ENCODE measurements around the gene CEP152. TPM values are rescaled to one million over a fixed set of nuclear protein-coding genes. Genes with fewer than 3 reads are reported as not detected.

The CEP152 gene
- total RNA-seq, 1 experiment from 2014 or later, result 6.4 TPM

GRCh38 chr15:48798319-48798718 is 12.6 kb downstream of the CEP152 start:
- ChIA-PET POLR2A (interaction anchor here (0.5 to 5.1 kb wide), 5 partner anchors 12 to 1345 kb away, joined by 3 to 22 read pairs (median 3); partner anchors contain the start of gene CEP152), CTCF (interaction anchor here (0.5 to 0.9 kb wide), 4 partner anchors 12 to 416 kb away, joined by 3 read pairs; partner anchors contain the start of gene CEP152)
- H3K27ac Mint-ChIP-seq (ENCODE audit: low read depth, unreplicated experiment), result no peak overlapping the region
- peaks cover 7% of the 10 kb centered on the region for H3K36me3 Mint-ChIP-seq (ENCODE audit: insufficient read depth, unreplicated experiment)
- H3K9me3 Mint-ChIP-seq (ENCODE audit: unreplicated experiment), result no peaks in the 10 kb centered on the region
- H3K4me1 Mint-ChIP-seq (ENCODE audit: insufficient read depth, unreplicated experiment), result peaks cover 13% of the 10 kb centered on the region
- H3K4me3 Mint-ChIP-seq (ENCODE audit: unreplicated experiment), result no peak overlapping the region
- H3K27me3 Mint-ChIP-seq (ENCODE audit: insufficient read depth, unreplicated experiment), result no peaks in the 10 kb centered on the region
- no TSS peak for BruUV-seq (replicated peaks)
- DNase-seq (ENCODE audit: unreplicated experiment), result no peak
- TF ChIP-seq CTCF (IDR thresholded peaks at IDR 0.05; ENCODE audit: unreplicated experiment), result no peak
- intact Hi-C loops (cut with micrococcal nuclease), result no loop called here

- no peak for TF ChIP-seq CTCF (IDR thresholded peaks at IDR 0.05; ENCODE audit: unreplicated experiment)
- Mint-ChIP-seq H3K9me3 (ENCODE audit: unreplicated experiment) (no peaks in the 10 kb centered on the region), H3K36me3 (ENCODE audit: insufficient read depth, unreplicated experiment) (peaks cover 20% of the 10 kb centered on the region), H3K27ac (ENCODE audit: low read depth, unreplicated experiment) (no peak overlapping the region), H3K27me3 (ENCODE audit: insufficient read depth, unreplicated experiment) (no peaks in the 10 kb centered on the region), H3K4me1 (ENCODE audit: insufficient read depth, unreplicated experiment) (peaks cover 13% of the 10 kb centered on the region), H3K4me3 (ENCODE audit: unreplicated experiment) (no peak overlapping the region)
- BruUV-seq (replicated peaks), result no TSS peak
- no peak for DNase-seq (ENCODE audit: unreplicated experiment)
- intact Hi-C loops (cut with micrococcal nuclease), result no loop called here
- ChIA-PET POLR2A (interaction anchor here (1.3 kb wide), 1 partner anchor 74 kb away, joined by 4 read pairs; no protein-coding TSS in a partner anchor), CTCF (interaction anchor here (0.8 to 1.2 kb wide), 3 partner anchors 14 to 445 kb away, joined by 3 to 5 read pairs (median 4); no protein-coding TSS in a partner anchor)
These were observed 13.9 kb downstream of the CEP152 start for GRCh38 chr15:48796930-48797329.

DNA sequence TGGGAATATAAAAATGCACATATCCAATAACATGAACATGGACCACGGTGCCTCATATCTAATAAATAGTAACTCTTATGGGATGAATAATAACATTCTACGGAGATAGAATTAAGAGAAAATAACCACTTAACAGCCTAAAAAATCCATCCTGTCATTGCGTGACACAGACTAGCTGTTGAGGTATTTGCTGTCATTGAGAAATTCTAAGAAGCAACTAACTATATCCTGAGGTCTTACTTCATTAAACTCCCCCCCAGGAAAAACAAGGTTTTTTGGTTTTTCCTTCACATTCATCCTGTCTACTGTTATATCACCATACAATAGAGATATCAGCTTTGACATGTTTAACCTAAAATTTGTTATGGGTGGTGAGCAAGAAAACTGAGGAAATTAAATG is 14.3 kb downstream of the CEP152 start:
- POLR2A ChIA-PET, result interaction anchor here (1.3 kb wide), 1 partner anchor 74 kb away, joined by 4 read pairs; no protein-coding TSS in a partner anchor
- Mint-ChIP-seq H3K27me3 (ENCODE audit: insufficient read depth, unreplicated experiment) (no peaks in the 10 kb centered on the region), H3K9me3 (ENCODE audit: unreplicated experiment) (no peaks in the 10 kb centered on the region), H3K4me1 (ENCODE audit: insufficient read depth, unreplicated experiment) (peaks cover 13% of the 10 kb centered on the region), H3K4me3 (ENCODE audit: unreplicated experiment) (no peak overlapping the region), H3K27ac (ENCODE audit: low read depth, unreplicated experiment) (no peak overlapping the region), H3K36me3 (ENCODE audit: insufficient read depth, unreplicated experiment) (peaks cover 21% of the 10 kb centered on the region)
- no TSS peak for BruUV-seq (replicated peaks)
- intact Hi-C loops (cut with micrococcal nuclease), result no loop called here
- CTCF ChIA-PET, result interaction anchor here (0.8 to 1.2 kb wide), 3 partner anchors 14 to 444 kb away, joined by 3 to 5 read pairs (median 4); no protein-coding TSS in a partner anchor
- DNase-seq (ENCODE audit: unreplicated experiment), result no peak
- no peak for TF ChIP-seq CTCF (IDR thresholded peaks at IDR 0.05; ENCODE audit: unreplicated experiment)

DNA sequence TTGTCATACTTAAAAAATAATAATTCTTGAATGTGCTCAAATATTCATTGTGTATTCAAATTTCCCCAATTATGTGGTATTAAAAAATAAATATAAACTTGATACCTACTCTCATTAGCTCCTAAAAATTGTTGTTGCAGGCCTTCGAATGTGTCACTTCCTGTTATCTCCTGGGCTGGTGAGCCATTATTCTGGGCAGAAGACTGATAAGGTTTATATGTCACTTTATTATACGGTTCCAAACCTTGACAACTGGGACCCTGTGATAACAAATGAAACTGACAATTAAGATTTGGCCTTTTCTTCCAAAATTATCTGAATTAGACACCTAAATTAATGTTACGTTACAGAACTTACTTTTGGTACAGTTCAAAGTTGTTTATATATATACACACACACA is 15.0 kb downstream of the CEP152 start:
- no peak for TF ChIP-seq CTCF (IDR thresholded peaks at IDR 0.05; ENCODE audit: unreplicated experiment)
- no peak overlapping the region for H3K4me3 Mint-ChIP-seq (ENCODE audit: unreplicated experiment)
- no peak overlapping the region for H3K27ac Mint-ChIP-seq (ENCODE audit: low read depth, unreplicated experiment)
- no peaks in the 10 kb centered on the region for H3K9me3 Mint-ChIP-seq (ENCODE audit: unreplicated experiment)
- no peak for DNase-seq (ENCODE audit: unreplicated experiment)
- BruUV-seq (replicated peaks), result no TSS peak
- POLR2A ChIA-PET, result interaction anchor here (1.2 to 1.6 kb wide), 3 partner anchors 15 to 151 kb away, joined by 3 to 4 read pairs (median 4); partner anchors contain the start of genes CEP152 and FBN1
- CTCF ChIA-PET, result interaction anchor here (0.8 to 1.2 kb wide), 2 partner anchors 13 to 444 kb away, joined by 3 to 4 read pairs; no protein-coding TSS in a partner anchor
- intact Hi-C loops (cut with micrococcal nuclease), result no loop called here
- peaks cover 21% of the 10 kb centered on the region for H3K36me3 Mint-ChIP-seq (ENCODE audit: insufficient read depth, unreplicated experiment)
- no peaks in the 10 kb centered on the region for H3K27me3 Mint-ChIP-seq (ENCODE audit: insufficient read depth, unreplicated experiment)
- H3K4me1 Mint-ChIP-seq (ENCODE audit: insufficient read depth, unreplicated experiment), result peaks cover 13% of the 10 kb centered on the region

All from MCF 10A (cell line).